Stomach (tissue), 4 donors: ENCODE results near the gene PLCB4.

Experiments
- EP300 ChIP-seq: sonication (generic); formaldehyde crosslinking; IDR thresholded peaks from one replicate; pipeline ENCODE4 v1.6.1; 2017; ENCODE audit warnings: antibody characterized with exemption
- POLR2A ChIP-seq, 4 donors: fragments of 450-650 bp; IDR thresholded peaks; one replicate each; pipeline ENCODE4 v1.6.1; 2016; ENCODE audit warnings: antibody characterized with exemption in 4 of 4, control low read depth in 2 of 4, mild to moderate bottlenecking in 1 of 4, moderate library complexity in 1 of 4
- POLR2AphosphoS5 ChIP-seq, 3 donors: sonication (generic); formaldehyde crosslinking; IDR thresholded peaks; one replicate each; pipeline ENCODE4 v1.6.1; 2016; ENCODE audit warnings: antibody characterized with exemption in 3 of 3
- TF ChIP-seq, protein P1 (sequence below), 7 experiments: fragments of 450-650 bp in 4 of 7; fragments of 200-600 bp in 3 of 7; sonication (generic) in 3 of 7; IDR thresholded peaks; one replicate each; pipeline ENCODE4 v1.5.1; 2016 to 2019; ENCODE audit warnings: antibody characterized with exemption in 7 of 7, control low read depth in 2 of 7, mild to moderate bottlenecking in 1 of 7

DNA sequence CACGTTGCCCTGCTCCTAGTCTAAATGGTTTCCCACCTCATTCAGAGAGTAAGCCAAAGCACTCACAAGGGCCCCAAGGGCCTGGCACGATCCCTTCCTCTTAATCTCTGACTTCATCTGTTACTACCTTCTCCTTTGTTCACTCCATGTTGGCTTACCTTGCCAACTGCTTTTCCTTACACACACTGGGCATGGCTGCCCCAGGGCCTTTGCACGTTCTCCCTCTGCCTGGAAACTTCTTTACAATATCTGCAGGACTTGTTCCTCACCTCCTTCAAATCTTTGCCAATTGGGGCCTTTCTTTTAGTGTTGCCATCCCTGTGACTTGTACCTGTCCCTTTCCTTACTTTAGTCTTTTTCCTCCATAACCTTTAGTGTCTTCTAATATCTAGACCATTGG lies 73.9 kb downstream of the PLCB4 start:
- TF ChIP-seq, protein P1, sequence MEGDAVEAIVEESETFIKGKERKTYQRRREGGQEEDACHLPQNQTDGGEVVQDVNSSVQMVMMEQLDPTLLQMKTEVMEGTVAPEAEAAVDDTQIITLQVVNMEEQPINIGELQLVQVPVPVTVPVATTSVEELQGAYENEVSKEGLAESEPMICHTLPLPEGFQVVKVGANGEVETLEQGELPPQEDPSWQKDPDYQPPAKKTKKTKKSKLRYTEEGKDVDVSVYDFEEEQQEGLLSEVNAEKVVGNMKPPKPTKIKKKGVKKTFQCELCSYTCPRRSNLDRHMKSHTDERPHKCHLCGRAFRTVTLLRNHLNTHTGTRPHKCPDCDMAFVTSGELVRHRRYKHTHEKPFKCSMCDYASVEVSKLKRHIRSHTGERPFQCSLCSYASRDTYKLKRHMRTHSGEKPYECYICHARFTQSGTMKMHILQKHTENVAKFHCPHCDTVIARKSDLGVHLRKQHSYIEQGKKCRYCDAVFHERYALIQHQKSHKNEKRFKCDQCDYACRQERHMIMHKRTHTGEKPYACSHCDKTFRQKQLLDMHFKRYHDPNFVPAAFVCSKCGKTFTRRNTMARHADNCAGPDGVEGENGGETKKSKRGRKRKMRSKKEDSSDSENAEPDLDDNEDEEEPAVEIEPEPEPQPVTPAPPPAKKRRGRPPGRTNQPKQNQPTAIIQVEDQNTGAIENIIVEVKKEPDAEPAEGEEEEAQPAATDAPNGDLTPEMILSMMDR (IDR thresholded peaks at IDR 0.05) = no peak
- no peak for TF ChIP-seq POLR2A (IDR thresholded peaks at IDR 0.05)
- TF ChIP-seq POLR2AphosphoS5 (IDR thresholded peaks at IDR 0.05) = no peak
- no peak for TF ChIP-seq EP300
